ENCODE measurements around the gene CHCHD3. TPM values are rescaled to one million over a fixed set of nuclear protein-coding genes. Genes with fewer than 3 reads are reported as not detected.

The CHCHD3 gene
- polyA plus RNA-seq, 2 of the 4 experiments (the other 2 are of a cell fraction) = 96.7 to 139 TPM

GRCh38 chr7:132999845-133000244 lies 82.0 kb downstream of the CHCHD3 start:
- ChIA-PET POLR2A (no interaction called here), CTCF (no interaction called here)
- Histone ChIP-seq H3K9me3 (no peaks in the 10 kb centered on the region), H3K4me1 (0 out of 3 replicates have a peak, but pooled peaks cover 3% of the 10 kb centered on the region), H3K4me3 (no peak overlapping the region), H3K4me2 (no peak overlapping the region), H3K27ac (no peak overlapping the region)
- no peak for FAIRE-seq
- 91% methylated on average over 1 of the region's 1 CpG for WGBS (ENCODE audit: missing lambda C conversion rate)
- DNase-seq (ENCODE audit: low read depth in 1 of 2, low spot score in 1 of 2) = no peak
- no peak for ATAC-seq
- TF ChIP-seq MAFK (IDR thresholded peaks at IDR 0.05; ENCODE audit: partially characterized antibody) = peak; percentile 29
- TF ChIP-seq HOXB5 (CRISPR knock-in tag; IDR thresholded peaks at IDR 0.05) = no peak

- no peak for ATAC-seq
- Histone ChIP-seq H3K9me3 (no peaks in the 10 kb centered on the region), H3K27ac (no peak overlapping the region), H3K4me1 (0 out of 3 replicates have a peak, but pooled peaks cover 3% of the 10 kb centered on the region), H3K4me2 (no peak overlapping the region), H3K4me3 (no peak overlapping the region)
- ChIA-PET POLR2A (no interaction called here), CTCF (no interaction called here)
- TF ChIP-seq EHF (CRISPR knock-in tag; IDR thresholded peaks at IDR 0.05) (no peak), POLR2AphosphoS2 (conservative IDR thresholded peaks at IDR 0.05; ENCODE audit: low read length) (no peak), NFE2L2 (conservative IDR thresholded peaks at IDR 0.05; ENCODE audit: low read length) (no peak), EHMT2 (IDR thresholded peaks at IDR 0.05; ENCODE audit: low read depth) (no peak)
- FAIRE-seq = no peak
- DNase-seq (ENCODE audit: low read depth in 1 of 2, low spot score in 1 of 2) = no peak
- 100% methylated on average over 1 of the region's 1 CpG for WGBS (ENCODE audit: missing lambda C conversion rate)
These were observed 83.1 kb downstream of the CHCHD3 start for GRCh38 chr7:132998763-132999162.

DNA sequence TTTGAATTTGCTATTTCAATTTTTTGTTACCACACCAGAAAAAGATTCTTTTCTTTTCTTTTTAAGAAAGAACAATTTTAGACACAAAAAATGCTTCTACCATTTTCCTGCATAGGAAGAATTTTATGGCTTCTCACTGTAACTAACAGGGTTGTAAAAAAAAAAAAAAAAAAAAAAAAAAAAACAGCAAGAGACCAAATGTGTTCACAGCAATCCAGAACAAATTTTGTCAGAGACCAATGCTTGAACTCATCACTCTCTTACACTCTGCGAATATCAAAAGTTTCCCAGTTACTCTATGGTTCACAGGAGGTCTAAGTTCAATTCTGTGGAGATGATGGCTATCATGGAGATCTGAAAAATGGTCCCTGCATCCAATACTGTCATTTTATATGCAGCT lies 84.4 kb downstream of the CHCHD3 start:
- Histone ChIP-seq H3K4me3 (no peak overlapping the region), H3K4me2 (no peak overlapping the region), H3K9me3 (no peaks in the 10 kb centered on the region), H3K4me1 (peaks cover 13% of the 10 kb centered on the region; the same call in 1 of the 3 replicates), H3K27ac (no peak overlapping the region)
- ChIA-PET CTCF (no interaction called here), POLR2A (no interaction called here)
- ATAC-seq (no peak), DNase-seq (ENCODE audit: low read depth in 1 of 2, low spot score in 1 of 2) (no peak), FAIRE-seq (no peak)
- TF ChIP-seq ELK1 (IDR thresholded peaks at IDR 0.05; ENCODE audit: low read depth, low read length) = no peak
- TF ChIP-seq SREBF2 (IDR thresholded peaks at IDR 0.05) = no peak
- TF ChIP-seq HOXA7 (CRISPR knock-in tag; IDR thresholded peaks at IDR 0.05) = no peak
- TF ChIP-seq ZSCAN20 (CRISPR knock-in tag; IDR thresholded peaks at IDR 0.05) = no peak
- WGBS (ENCODE audit: missing lambda C conversion rate) = 94% methylated on average over 1 of the region's 1 CpG

GRCh38 chr7:132996581-132997242 lies 85.2 kb downstream of the CHCHD3 start:
- POLR2A ChIA-PET = no interaction called here
- DNase-seq (ENCODE audit: low read depth in 1 of 2, low spot score in 1 of 2) (no peak), ATAC-seq (no peak), FAIRE-seq (no peak)
- H3K9me3 ChIP-seq = no peaks in the 10 kb centered on the region
- no peak overlapping the region for H3K4me2 ChIP-seq
- no peak overlapping the region for H3K4me3 ChIP-seq
- 89% methylated on average over 17 of the region's 17 CpGs for WGBS (ENCODE audit: missing lambda C conversion rate)
- TF ChIP-seq NPAS2 (CRISPR knock-in tag; IDR thresholded peaks at IDR 0.05; ENCODE audit: borderline replicate concordance) (no peak), JUNB (IDR thresholded peaks at IDR 0.05) (no peak), ZC3H11A (IDR thresholded peaks at IDR 0.05) (no peak), FOSL2 (IDR thresholded peaks at IDR 0.05) (no peak), FOSL2 (CRISPR knock-in tag; IDR thresholded peaks at IDR 0.05) (no peak), NR3C1 (IDR thresholded peaks at IDR 0.05) (no peak), HOXA7 (CRISPR knock-in tag; IDR thresholded peaks at IDR 0.05) (no peak), FOSB (CRISPR knock-in tag; IDR thresholded peaks at IDR 0.05) (no peak), KDM1A (IDR thresholded peaks at IDR 0.05; ENCODE audit: low read depth) (no peak), CHD4 (IDR thresholded peaks at IDR 0.05; ENCODE audit: borderline replicate concordance) (no peak), HEYL (CRISPR knock-in tag; IDR thresholded peaks at IDR 0.05) (no peak)
- peaks cover 15% of the 10 kb centered on the region; the same call in 1 of the 3 replicates for H3K4me1 ChIP-seq
- CTCF ChIA-PET = no interaction called here
- no peak overlapping the region for H3K27ac ChIP-seq
